ENCODE results near the gene CCDC9B. TPM values are rescaled to one million over a fixed set of nuclear protein-coding genes. Genes with fewer than 3 reads are reported as not detected.

CCDC9B gene
- total and polyA plus RNA-seq, 11 donors = 38.0 to 165 (median 119) TPM

- no peaks in the 10 kb centered on the region for H3K27me3 ChIP-seq
- intact Hi-C loops (cut with DNase I) = loop anchor here in 1 of 10 donors (10.0 kb wide), 1 partner anchor 53 kb away; no protein-coding TSS in a partner anchor
- H3K36me3 ChIP-seq = no peaks in the 10 kb centered on the region
- 83 to 90% (median 87%) methylated on average over 2 of the region's 2 CpGs for WGBS, 4 donors
- ATAC-seq = no peak
- DNase-seq = no peak
- H3K9me3 ChIP-seq = no peaks in the 10 kb centered on the region
- peaks cover 0 to 35% (median 13%) of the 10 kb centered on the region in 12 donors for H3K4me1 ChIP-seq
- H3K4me3 ChIP-seq = no peak overlapping the region
- H3K27ac ChIP-seq = no peak overlapping the region
- TF ChIP-seq, protein P1, sequence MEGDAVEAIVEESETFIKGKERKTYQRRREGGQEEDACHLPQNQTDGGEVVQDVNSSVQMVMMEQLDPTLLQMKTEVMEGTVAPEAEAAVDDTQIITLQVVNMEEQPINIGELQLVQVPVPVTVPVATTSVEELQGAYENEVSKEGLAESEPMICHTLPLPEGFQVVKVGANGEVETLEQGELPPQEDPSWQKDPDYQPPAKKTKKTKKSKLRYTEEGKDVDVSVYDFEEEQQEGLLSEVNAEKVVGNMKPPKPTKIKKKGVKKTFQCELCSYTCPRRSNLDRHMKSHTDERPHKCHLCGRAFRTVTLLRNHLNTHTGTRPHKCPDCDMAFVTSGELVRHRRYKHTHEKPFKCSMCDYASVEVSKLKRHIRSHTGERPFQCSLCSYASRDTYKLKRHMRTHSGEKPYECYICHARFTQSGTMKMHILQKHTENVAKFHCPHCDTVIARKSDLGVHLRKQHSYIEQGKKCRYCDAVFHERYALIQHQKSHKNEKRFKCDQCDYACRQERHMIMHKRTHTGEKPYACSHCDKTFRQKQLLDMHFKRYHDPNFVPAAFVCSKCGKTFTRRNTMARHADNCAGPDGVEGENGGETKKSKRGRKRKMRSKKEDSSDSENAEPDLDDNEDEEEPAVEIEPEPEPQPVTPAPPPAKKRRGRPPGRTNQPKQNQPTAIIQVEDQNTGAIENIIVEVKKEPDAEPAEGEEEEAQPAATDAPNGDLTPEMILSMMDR (IDR thresholded peaks at IDR 0.05) = no peak
- TF ChIP-seq POLR2A (IDR thresholded peaks at IDR 0.05) = no peak
These were observed 20.9 kb upstream of the CCDC9B start for GRCh38 chr15:40361640-40362039.

DNA sequence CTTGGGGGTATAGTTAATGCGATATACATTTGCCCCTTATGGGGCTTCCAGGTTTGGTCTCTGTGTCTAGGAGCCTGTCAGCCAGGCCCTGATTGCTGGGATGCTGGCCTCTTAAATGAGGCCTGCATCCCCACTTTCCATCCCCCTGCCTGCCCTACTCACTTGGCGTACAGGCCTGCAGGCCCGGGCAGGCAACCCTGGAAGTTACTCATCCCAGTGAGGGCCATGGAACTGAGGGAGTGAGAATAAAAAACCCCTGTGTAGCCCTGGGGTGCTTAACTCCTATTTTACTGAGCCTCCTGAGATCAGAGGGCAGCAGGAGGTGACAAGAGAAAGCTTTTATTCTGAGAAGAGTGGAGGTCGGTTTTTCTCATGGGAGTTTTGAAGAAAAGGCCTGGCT lies 19.3 kb upstream of the CCDC9B start:
- Histone ChIP-seq H3K36me3 (no peaks in the 10 kb centered on the region), H3K4me1 (peaks cover 0 to 19% (median 8%) of the 10 kb centered on the region in 12 donors), H3K27me3 (no peaks in the 10 kb centered on the region), H3K27ac (no peak overlapping the region), H3K4me3 (no peak overlapping the region), H3K9me3 (no peaks in the 10 kb centered on the region)
- ATAC-seq (no peak), DNase-seq (no peak)
- intact Hi-C loops (cut with DNase I) = loop anchor here in 1 of 10 donors (10.0 kb wide), 1 partner anchor 55 kb away; no protein-coding TSS in a partner anchor
- WGBS, 4 donors = 88 to 97% (median 92%) methylated on average over 4 of the region's 4 CpGs
- no peak for TF ChIP-seq POLR2A (IDR thresholded peaks at IDR 0.05)
- TF ChIP-seq, protein P1 (IDR thresholded peaks at IDR 0.05) = no peak

- no peak for TF ChIP-seq POLR2A (IDR thresholded peaks at IDR 0.05)
- TF ChIP-seq, protein P1 (IDR thresholded peaks at IDR 0.05) = peak in 1 of 12 donors; percentile 29
- no peaks in the 10 kb centered on the region for H3K27me3 ChIP-seq
- peak in 2 of 4 donors; percentile 18 to 27 for ATAC-seq
- no peaks in the 10 kb centered on the region for H3K36me3 ChIP-seq
- WGBS, 4 donors = 13 to 18% (median 15%) methylated on average over 21 to 31 of the region's 31 CpGs
- no peaks in the 10 kb centered on the region for H3K9me3 ChIP-seq
- H3K4me1 ChIP-seq = peaks cover 0 to 26% (median 10%) of the 10 kb centered on the region in 12 donors
- intact Hi-C loops (cut with DNase I) = loop anchor here in 1 of 10 donors (5.0 kb wide), 1 partner anchor 46 kb away; no protein-coding TSS in a partner anchor
- H3K4me3 ChIP-seq = peak overlapping the region; percentile 35 to 65 (median 58)
- peak overlapping the region in 1 of 12 donors; percentile 24 for H3K27ac ChIP-seq
- no peak for DNase-seq
These were observed 18.0 kb upstream of the CCDC9B start for GRCh38 chr15:40358471-40359353.
